ENCODE measurements around the gene NFS1. TPM values are rescaled to one million over a fixed set of nuclear protein-coding genes. Genes with fewer than 3 reads are reported as not detected.

The NFS1 gene
- total RNA-seq, 1 experiment from 2014 or later = 69.8 TPM

GRCh38 chr20:35732644-35732982, 33.5 kb upstream of the NFS1 start:
- POLR2A ChIA-PET = no interaction called here
- Histone ChIP-seq H3K4me1 (peaks cover 55% of the 10 kb centered on the region), H3K9me3 (no peaks in the 10 kb centered on the region), H3K36me3 (ENCODE audit: control insufficient read depth, insufficient read depth, low read length) (peaks cover 29% of the 10 kb centered on the region), H3K4me3 (ENCODE audit: low read depth, low read length) (no peak overlapping the region), H3K27me3 (replicated peaks; ENCODE audit: control insufficient read depth, insufficient read depth, low read length) (no peaks in the 10 kb centered on the region)
- intact Hi-C loops (cut with micrococcal nuclease; ENCODE audit: unreplicated experiment) = no loop called here
- CTCF ChIA-PET = no interaction called here
- Mint-ChIP-seq H3K36me3 (ENCODE audit: insufficient read depth, unreplicated experiment) (peaks cover 99% of the 10 kb centered on the region), H3K9me3 (ENCODE audit: unreplicated experiment) (no peaks in the 10 kb centered on the region), H3K4me1 (ENCODE audit: low read depth, unreplicated experiment) (peaks cover 38% of the 10 kb centered on the region), H3K27ac (ENCODE audit: unreplicated experiment) (no peak overlapping the region), H3K4me3 (ENCODE audit: unreplicated experiment) (no peak overlapping the region), H3K27me3 (ENCODE audit: insufficient read depth, unreplicated experiment) (no peaks in the 10 kb centered on the region)
- BruUV-seq (replicated peaks) = no TSS peak
- TF ChIP-seq CTCF (IDR thresholded peaks at IDR 0.05; ENCODE audit: insufficient read depth in 1 of 2, low read depth in 1 of 2, low read length in 1 of 2, severe bottlenecking in 1 of 2, unreplicated experiment in 1 of 2) = no peak
- DNase-seq = no peak

- Mint-ChIP-seq H3K36me3 (ENCODE audit: insufficient read depth, unreplicated experiment) (peaks cover 99% of the 10 kb centered on the region), H3K9me3 (ENCODE audit: unreplicated experiment) (no peaks in the 10 kb centered on the region), H3K4me3 (ENCODE audit: unreplicated experiment) (peak overlapping the region; percentile 7), H3K27ac (ENCODE audit: unreplicated experiment) (no peak overlapping the region), H3K27me3 (ENCODE audit: insufficient read depth, unreplicated experiment) (no peaks in the 10 kb centered on the region), H3K4me1 (ENCODE audit: low read depth, unreplicated experiment) (peaks cover 39% of the 10 kb centered on the region)
- DNase-seq = no peak
- BruUV-seq (replicated peaks) = no TSS peak
- TF ChIP-seq CTCF (IDR thresholded peaks at IDR 0.05; ENCODE audit: insufficient read depth in 1 of 2, low read depth in 1 of 2, low read length in 1 of 2, severe bottlenecking in 1 of 2, unreplicated experiment in 1 of 2) = no peak
- POLR2A ChIA-PET = interaction anchor here (0.5 to 2.3 kb wide), 4 partner anchors 9 to 852 kb away, joined by 3 to 79 read pairs (median 8); partner anchors contain the start of gene RBM39
- no peaks in the 10 kb centered on the region for H3K9me3 ChIP-seq
- intact Hi-C loops (cut with micrococcal nuclease; ENCODE audit: unreplicated experiment) = loop anchor here (1.0 kb wide), 1 partner anchor 8 kb away; no protein-coding TSS in a partner anchor
- no peak overlapping the region for H3K4me3 ChIP-seq (ENCODE audit: low read depth, low read length)
- H3K4me1 ChIP-seq = peaks cover 55% of the 10 kb centered on the region
- H3K27me3 ChIP-seq (replicated peaks; ENCODE audit: control insufficient read depth, insufficient read depth, low read length) = no peaks in the 10 kb centered on the region
- CTCF ChIA-PET = interaction anchor here (1.0 to 1.9 kb wide), 4 partner anchors 10 to 222 kb away, joined by 3 to 12 read pairs (median 3); partner anchors contain the start of genes RBM39 and SCAND1
- peaks cover 31% of the 10 kb centered on the region for H3K36me3 ChIP-seq (ENCODE audit: control insufficient read depth, insufficient read depth, low read length)
These were observed 32.9 kb upstream of the NFS1 start for GRCh38 chr20:35731862-35732643.

- peaks cover 45% of the 10 kb centered on the region for H3K4me1 Mint-ChIP-seq (ENCODE audit: low read depth, unreplicated experiment)
- H3K4me3 Mint-ChIP-seq (ENCODE audit: unreplicated experiment) = peak overlapping the region; percentile 25
- H3K27me3 Mint-ChIP-seq (ENCODE audit: insufficient read depth, unreplicated experiment) = no peaks in the 10 kb centered on the region
- H3K36me3 Mint-ChIP-seq (ENCODE audit: insufficient read depth, unreplicated experiment) = peaks cover 99% of the 10 kb centered on the region
- ChIA-PET CTCF (interaction anchor here (0.9 to 1.9 kb wide), 6 partner anchors 8 to 223 kb away, joined by 3 to 12 read pairs (median 3); partner anchors contain the start of genes RBM39 and SCAND1), POLR2A (interaction anchor here (0.5 to 2.3 kb wide), 9 partner anchors 8 to 851 kb away, joined by 3 to 79 read pairs (median 6); partner anchors contain the start of genes NFS1, PHF20, RBM39 and ROMO1)
- H3K4me3 ChIP-seq (ENCODE audit: low read depth, low read length) = no peak overlapping the region
- no peak for DNase-seq
- peaks cover 34% of the 10 kb centered on the region for H3K36me3 ChIP-seq (ENCODE audit: control insufficient read depth, insufficient read depth, low read length)
- H3K27ac Mint-ChIP-seq (ENCODE audit: unreplicated experiment) = no peak overlapping the region
- no TSS peak for BruUV-seq (replicated peaks)
- no peaks in the 10 kb centered on the region for H3K9me3 Mint-ChIP-seq (ENCODE audit: unreplicated experiment)
- H3K9me3 ChIP-seq = no peaks in the 10 kb centered on the region
- no peaks in the 10 kb centered on the region for H3K27me3 ChIP-seq (replicated peaks; ENCODE audit: control insufficient read depth, insufficient read depth, low read length)
- no peak for TF ChIP-seq CTCF (IDR thresholded peaks at IDR 0.05; ENCODE audit: insufficient read depth in 1 of 2, low read depth in 1 of 2, low read length in 1 of 2, severe bottlenecking in 1 of 2, unreplicated experiment in 1 of 2)
- intact Hi-C loops (cut with micrococcal nuclease; ENCODE audit: unreplicated experiment) = loop anchor here (1.0 kb wide), 1 partner anchor 9 kb away; no protein-coding TSS in a partner anchor
- H3K4me1 ChIP-seq = peaks cover 55% of the 10 kb centered on the region
These were observed 32.3 kb upstream of the NFS1 start for GRCh38 chr20:35731469-35731788.
